HG02943 (cell line): ENCODE measurements around the gene ITGA7.

Experiments
- ATAC-seq: cut with Tn5 transposase; IDR thresholded peaks from one replicate; pipeline ENCODE4 v1.9.1; 2021; ENCODE audit warnings: mild to moderate bottlenecking, low read depth, moderate library complexity; ENCODE audit not compliant: unreplicated experiment

The ITGA7 gene

DNA sequence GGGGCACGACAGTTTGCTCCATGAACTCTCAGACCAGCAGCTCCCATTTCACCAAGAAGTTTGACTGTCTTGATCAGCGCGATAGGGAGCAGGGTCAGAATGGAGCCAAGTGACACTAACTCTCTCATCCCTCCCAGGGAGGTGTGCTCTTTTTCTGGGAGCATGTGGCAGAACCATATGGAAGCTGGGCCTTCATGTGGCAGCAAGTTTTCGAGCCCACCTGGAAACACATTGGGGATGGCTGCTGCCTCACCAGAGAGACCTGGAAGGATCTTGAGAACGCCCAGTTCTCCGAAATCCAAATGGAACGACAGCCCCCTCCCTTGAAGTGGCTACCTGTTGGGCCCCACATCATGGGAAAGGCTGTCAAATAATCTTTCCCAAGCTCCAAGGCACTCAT is 24.0 kb downstream of the ITGA7 start:
- no peak for ATAC-seq

GRCh38 chr12:55682087-55682796 is 25.5 kb downstream of the ITGA7 start:
- no peak for ATAC-seq

- no peak for ATAC-seq
Measured at GRCh38 chr12:55681142-55682077, 26.3 kb downstream of the ITGA7 start.

- ATAC-seq = no peak
Measured at GRCh38 chr12:55679691-55680090, 28.0 kb downstream of the ITGA7 start.

DNA sequence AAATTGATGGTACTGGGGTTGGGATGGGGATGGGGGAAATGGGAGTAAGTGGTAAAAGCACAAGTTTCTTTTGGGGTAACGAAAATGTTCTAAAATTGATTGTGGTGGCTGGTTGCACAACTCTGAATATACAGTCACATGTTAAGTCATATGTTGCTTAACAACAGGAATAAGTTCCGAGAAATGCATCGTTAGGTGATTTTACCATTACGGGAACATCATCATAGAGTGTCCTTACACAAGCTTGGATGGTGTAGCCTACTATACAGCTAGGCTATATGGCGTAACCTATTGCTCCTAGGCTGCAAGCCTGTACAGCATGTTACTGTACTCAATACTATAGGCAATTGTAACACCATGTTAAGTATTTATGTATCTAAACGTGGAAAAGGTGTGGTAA is 31.0 kb downstream of the ITGA7 start:
- ATAC-seq = no peak

GRCh38 chr12:55675666-55676065 is 32.0 kb downstream of the ITGA7 start:
- ATAC-seq = no peak

GRCh38 chr12:55673638-55674037 is 34.1 kb downstream of the ITGA7 start:
- ATAC-seq = peak; percentile 98

DNA sequence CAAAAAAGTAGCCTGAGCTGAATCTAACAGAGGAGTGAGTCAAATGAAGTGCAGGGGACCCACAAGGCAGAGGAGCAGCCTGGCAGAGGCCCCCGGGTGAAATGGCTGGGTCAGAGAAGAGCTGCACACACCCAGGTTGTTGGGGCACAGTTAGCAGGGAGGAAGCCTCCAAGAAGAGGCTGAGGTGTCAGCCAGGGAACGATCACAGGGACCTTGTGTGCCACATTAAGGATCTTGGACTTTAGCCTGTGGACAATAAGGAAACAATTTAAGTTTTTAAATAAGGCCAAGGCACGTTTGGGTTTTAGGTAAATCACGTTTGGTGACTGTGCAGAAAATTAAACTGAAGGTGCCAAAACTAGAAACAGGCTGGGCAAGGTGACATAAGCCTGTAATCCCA is 36.0 kb downstream of the ITGA7 start:
- ATAC-seq = no peak

- ATAC-seq = no peak
Measured at GRCh38 chr12:55670276-55670675, 37.4 kb downstream of the ITGA7 start.

DNA sequence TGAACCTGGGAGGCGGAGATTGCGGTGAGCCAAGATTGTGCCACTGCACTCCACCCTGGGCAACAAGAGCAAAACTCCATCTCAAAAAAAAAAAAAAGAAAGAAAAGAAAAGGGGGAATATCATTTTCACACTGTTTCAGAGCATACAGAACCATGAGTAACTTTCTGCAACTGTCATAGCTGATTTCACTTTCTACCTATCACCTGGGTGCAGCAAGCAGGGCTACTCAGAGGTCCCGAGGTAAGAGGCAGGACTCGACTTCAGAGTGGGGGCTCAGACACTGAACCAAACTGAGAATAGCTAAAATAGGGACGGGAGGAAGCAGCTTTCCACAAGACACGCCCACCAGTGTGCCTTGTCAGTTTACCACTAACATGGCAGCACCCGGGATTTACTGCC is 41.2 kb downstream of the ITGA7 start:
- ATAC-seq = no peak

- no peak for ATAC-seq
Measured at GRCh38 chr12:55664826-55665225, 42.9 kb downstream of the ITGA7 start.

- no peak for ATAC-seq
Measured at GRCh38 chr12:55663391-55663790, 44.3 kb downstream of the ITGA7 start.

GRCh38 chr12:55659486-55660385 is 48.0 kb downstream of the ITGA7 start:
- no peak for ATAC-seq

GRCh38 chr12:55658635-55659391 is 48.9 kb downstream of the ITGA7 start:
- no peak for ATAC-seq

DNA sequence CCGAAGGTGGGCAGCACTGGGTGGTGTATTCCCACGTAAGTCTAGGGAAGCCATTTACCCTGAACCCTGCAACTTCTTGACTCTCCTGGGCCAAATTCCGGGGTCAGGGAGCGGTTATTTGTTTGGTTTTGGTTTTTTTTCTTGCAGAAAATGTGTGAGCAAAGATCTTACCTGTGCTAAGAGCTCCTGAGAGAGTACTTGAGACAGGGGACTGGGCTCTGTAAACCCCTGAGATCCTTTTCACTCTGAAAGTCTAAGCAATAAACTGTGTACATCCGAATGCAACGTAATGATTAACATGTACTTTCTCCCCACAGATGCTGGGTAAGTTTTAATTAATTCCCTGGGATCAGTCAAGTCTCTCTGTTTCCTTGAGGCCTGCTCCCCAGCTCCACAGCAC is 49.5 kb downstream of the ITGA7 start:
- ATAC-seq = no peak

DNA sequence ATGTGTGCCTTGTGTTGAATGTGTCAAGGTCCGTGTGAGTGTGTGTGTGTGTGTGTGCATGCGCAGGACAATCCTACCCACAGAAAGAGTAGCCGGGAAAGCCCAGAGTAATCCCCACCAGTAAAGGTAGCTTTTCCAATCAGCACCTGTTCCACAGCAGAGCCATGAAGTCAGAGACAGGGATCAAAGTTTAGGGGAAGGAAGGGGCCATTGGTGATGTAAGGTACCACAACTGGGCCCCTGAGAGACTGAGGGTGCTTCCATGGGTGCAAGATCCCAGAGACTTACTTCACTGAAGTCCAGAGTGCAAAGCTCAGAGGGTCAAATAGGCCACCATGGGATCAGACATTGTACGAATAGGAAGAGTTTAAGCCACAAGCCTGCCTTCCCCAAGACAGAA is 50.5 kb downstream of the ITGA7 start:
- ATAC-seq = no peak

DNA sequence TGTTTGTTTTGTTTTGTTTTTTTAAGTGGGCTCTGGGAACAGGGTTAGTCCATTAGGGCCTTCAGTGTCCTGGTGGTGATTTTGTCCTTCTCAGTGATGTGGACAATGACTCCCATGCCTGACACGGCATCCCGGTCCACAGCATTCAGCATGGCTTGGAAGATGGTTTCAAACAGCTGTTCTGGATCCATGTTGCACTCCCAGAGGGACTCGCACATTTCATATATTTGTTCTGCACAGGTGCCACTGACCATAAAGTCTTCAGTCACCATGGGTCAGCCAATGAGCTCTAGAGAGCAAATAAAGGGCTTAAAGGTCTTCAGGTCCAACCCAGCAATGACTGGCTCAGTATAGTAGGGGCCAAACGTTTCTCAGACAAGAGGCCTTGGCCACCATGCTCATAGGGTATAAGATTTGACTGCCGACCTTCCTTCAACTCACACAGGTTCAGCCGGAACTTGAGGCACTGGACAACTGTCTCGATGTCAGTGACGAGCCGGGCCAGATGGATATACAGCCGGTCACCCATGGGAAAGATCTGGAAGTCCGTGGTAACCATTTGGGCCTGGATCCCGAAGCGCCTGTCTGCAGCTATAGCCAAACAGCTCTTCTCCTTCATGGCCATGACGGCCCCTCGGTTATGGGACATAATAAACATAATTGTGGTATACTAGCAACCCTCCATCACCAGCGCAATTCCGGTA is 53.0 kb downstream of the ITGA7 start:
- ATAC-seq = no peak

GRCh38 chr12:55653031-55653430 is 54.7 kb downstream of the ITGA7 start:
- ATAC-seq = no peak

DNA sequence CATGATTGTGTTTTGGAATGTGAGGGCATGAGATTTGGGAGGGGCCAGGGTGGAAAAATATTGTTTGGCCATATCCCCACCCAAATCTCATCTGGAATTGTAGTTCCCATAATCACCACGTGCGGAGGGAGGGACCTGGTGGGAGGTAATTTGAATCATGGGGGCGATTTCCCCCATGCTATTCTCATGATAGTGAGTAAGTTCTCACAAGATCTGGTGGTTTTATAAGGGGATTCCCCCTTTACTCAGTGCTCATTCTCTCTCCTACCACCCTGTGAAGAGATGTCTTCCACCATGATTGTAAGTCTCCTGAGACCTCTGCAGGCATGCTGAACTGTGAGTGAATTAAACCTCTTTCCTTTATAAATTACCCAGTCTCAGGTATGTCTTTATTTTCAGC is 55.4 kb downstream of the ITGA7 start:
- no peak for ATAC-seq

DNA sequence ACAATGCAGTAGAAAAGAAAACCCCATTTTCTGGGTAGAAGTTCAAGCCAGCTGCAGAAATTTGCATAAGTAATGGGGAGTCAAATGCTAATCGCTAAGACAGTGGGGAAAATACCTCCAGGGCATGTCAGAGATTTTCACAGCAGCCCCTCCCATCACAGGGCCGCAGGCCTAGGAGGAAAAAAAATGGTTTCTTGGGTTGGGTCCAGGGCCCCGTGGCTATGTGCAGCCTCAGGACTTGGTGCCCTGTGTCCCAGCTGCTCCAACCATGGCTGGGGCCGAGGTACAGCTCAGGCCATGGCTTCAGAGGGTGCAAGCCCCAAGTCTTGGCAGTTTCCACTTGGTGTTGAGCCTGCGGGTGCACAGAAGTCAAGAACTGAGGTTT is 56.4 kb downstream of the ITGA7 start:
- no peak for ATAC-seq
